Peyer's patch (tissue), 4 donors: ENCODE measurements around the gene TSPAN15. TPM values are rescaled to one million over a fixed set of nuclear protein-coding genes. Genes with fewer than 3 reads are reported as not detected.

Experiments
- DNase-seq, 3 donors: peaks; one replicate each; pipeline ENCODE4 v3.0.0-alpha.2; 2017 to 2019
- H3K27ac ChIP-seq, 4 donors: fragments of 200-600 bp; sonication (generic); one replicate each; pipeline ENCODE4 v1.5.1; 2016 to 2019
- H3K27me3 ChIP-seq, 2 donors: fragments of 200-600 bp; sonication (generic); one replicate each; pipeline ENCODE4 v1.5.1; 2019
- H3K36me3 ChIP-seq, 3 donors: fragments of 200-600 bp; sonication (generic); one replicate each; pipeline ENCODE4 v1.5.1; 2016 to 2019
- H3K4me1 ChIP-seq, 4 donors: fragments of 200-600 bp; sonication (generic); one replicate each; pipeline ENCODE4 v1.5.1; 2016 to 2019
- H3K4me3 ChIP-seq, 4 donors: fragments of 200-600 bp; sonication (generic); 1 replicate in 3 of 4; 2 replicates in 1 of 4; pipeline ENCODE4 v1.5.1; 2016 to 2019; ENCODE audit warnings: mild to moderate bottlenecking in 1 of 4
- H3K9me3 ChIP-seq, 4 donors: fragments of 200-600 bp; sonication (generic); one replicate each; pipeline ENCODE4 v1.5.1; 2016 to 2019; ENCODE audit warnings: mild to moderate bottlenecking in 1 of 4
- CTCF ChIP-seq, 6 experiments: fragments of 450-650 bp in 4 of 6; fragments of 200-600 bp in 2 of 6; sonication (generic) in 1 of 6; IDR thresholded peaks; one replicate each; pipeline ENCODE4 v1.5.1; 2017 to 2019; ENCODE audit warnings: antibody characterized with exemption in 6 of 6, mild to moderate bottlenecking in 3 of 6, moderate library complexity in 1 of 6
- POLR2A ChIP-seq, 2 donors: fragments of 450-650 bp; IDR thresholded peaks; one replicate each; pipeline ENCODE4 v1.5.1; 2017; ENCODE audit warnings: antibody characterized with exemption in 2 of 2, mild to moderate bottlenecking in 2 of 2, moderate library complexity in 2 of 2
- total RNA-seq, 4 donors: library from RNA; depleted of rRNA; stranded (reverse); fragments of >200 nt; gene quantifications; one replicate each; pipeline ENCODE4 v1.1.0, GENCODE V29; 2016

The TSPAN15 gene
- total RNA-seq, 4 donors from 2014 or later: 32.2 to 110 (median 94.4) TPM

- DNase-seq: peak in 1 of 3 donors; percentile 27
- Histone ChIP-seq H3K9me3 (no peaks in the 10 kb centered on the region), H3K4me3 (no peak overlapping the region), H3K27me3 (no peaks in the 10 kb centered on the region), H3K27ac (no peak overlapping the region), H3K36me3 (peaks cover 0 to 54% (median 0%) of the 10 kb centered on the region in 3 donors), H3K4me1 (no peaks in the 10 kb centered on the region)
- no peak for TF ChIP-seq POLR2A (IDR thresholded peaks at IDR 0.05)
Measured at GRCh38 chr10:69499726-69500689, 48.7 kb downstream of the TSPAN15 start.

GRCh38 chr10:69500864-69501468 is 49.7 kb downstream of the TSPAN15 start:
- Histone ChIP-seq H3K36me3 (peaks cover 0 to 45% (median 0%) of the 10 kb centered on the region in 3 donors), H3K4me3 (no peak overlapping the region), H3K9me3 (no peaks in the 10 kb centered on the region), H3K27me3 (no peaks in the 10 kb centered on the region), H3K4me1 (no peaks in the 10 kb centered on the region), H3K27ac (no peak overlapping the region)
- peak in 1 of 3 donors; percentile 13 for DNase-seq
- TF ChIP-seq CTCF (IDR thresholded peaks at IDR 0.05): no peak
- TF ChIP-seq POLR2A (IDR thresholded peaks at IDR 0.05): no peak

GRCh38 chr10:69501657-69502056 is 50.4 kb downstream of the TSPAN15 start:
- TF ChIP-seq POLR2A (IDR thresholded peaks at IDR 0.05): no peak
- TF ChIP-seq CTCF (IDR thresholded peaks at IDR 0.05): no peak
- Histone ChIP-seq H3K9me3 (no peaks in the 10 kb centered on the region), H3K36me3 (peaks cover 0 to 38% (median 0%) of the 10 kb centered on the region in 3 donors), H3K27ac (no peak overlapping the region), H3K4me3 (no peak overlapping the region), H3K27me3 (no peaks in the 10 kb centered on the region), H3K4me1 (no peaks in the 10 kb centered on the region)
- DNase-seq: peak in 1 of 3 donors; percentile 28

GRCh38 chr10:69502589-69502988 is 51.3 kb downstream of the TSPAN15 start:
- H3K36me3 ChIP-seq: peaks cover 0 to 34% (median 0%) of the 10 kb centered on the region in 3 donors
- H3K4me3 ChIP-seq: no peak overlapping the region
- H3K9me3 ChIP-seq: no peaks in the 10 kb centered on the region
- no peaks in the 10 kb centered on the region for H3K27me3 ChIP-seq
- H3K4me1 ChIP-seq: peaks cover 0 to 6% (median 0%) of the 10 kb centered on the region in 4 donors
- TF ChIP-seq CTCF (IDR thresholded peaks at IDR 0.05) (no peak), POLR2A (IDR thresholded peaks at IDR 0.05) (no peak)
- H3K27ac ChIP-seq: no peak overlapping the region
- no peak for DNase-seq

- Histone ChIP-seq H3K36me3 (peaks cover 0 to 31% (median 0%) of the 10 kb centered on the region in 3 donors), H3K27me3 (no peaks in the 10 kb centered on the region), H3K27ac (no peak overlapping the region), H3K4me3 (no peak overlapping the region), H3K9me3 (no peaks in the 10 kb centered on the region), H3K4me1 (peaks cover 0 to 10% (median 0%) of the 10 kb centered on the region in 4 donors)
- no peak for TF ChIP-seq POLR2A (IDR thresholded peaks at IDR 0.05)
- peak in 1 of 3 donors; percentile 28 for DNase-seq
Measured at GRCh38 chr10:69503001-69503895, 52.0 kb downstream of the TSPAN15 start.

- H3K9me3 ChIP-seq: no peaks in the 10 kb centered on the region
- H3K4me1 ChIP-seq: peaks cover 0 to 10% (median 0%) of the 10 kb centered on the region in 4 donors
- no peaks in the 10 kb centered on the region for H3K27me3 ChIP-seq
- DNase-seq: peak in 1 of 3 donors; percentile 29
- no peak for TF ChIP-seq POLR2A (IDR thresholded peaks at IDR 0.05)
- no peak for TF ChIP-seq CTCF (IDR thresholded peaks at IDR 0.05)
- H3K27ac ChIP-seq: no peak overlapping the region
- H3K4me3 ChIP-seq: no peak overlapping the region
- peaks cover 0 to 24% (median 0%) of the 10 kb centered on the region in 3 donors for H3K36me3 ChIP-seq
Measured at GRCh38 chr10:69503896-69504265, 52.6 kb downstream of the TSPAN15 start.
